Liver (tissue), 9 donors: Measurements from ENCODE around the gene CETN2. TPM values are rescaled to one million over a fixed set of nuclear protein-coding genes. Genes with fewer than 3 reads are reported as not detected.

ENCODE experiments used
- DNase-seq: peaks from one replicate; pipeline ENCODE4 v3.0.0-alpha.2; 2017; ENCODE audit warnings: low spot score
- H3K27ac ChIP-seq, 2 donors: one replicate each; pipeline ENCODE4 v1.7.0; 2013; ENCODE audit warnings: inconsistent platforms in 2 of 2, low read length in 2 of 2, control low read depth in 1 of 2, low read depth in 1 of 2, mild to moderate bottlenecking in 1 of 2
- H3K27me3 ChIP-seq, 4 donors: one replicate each; pipeline versions ENCODE4 v1.6.1 to v1.7.0; 2013; ENCODE audit warnings: low read length in 3 of 4, inconsistent platforms in 1 of 4, mild to moderate bottlenecking in 1 of 4, moderate library complexity in 1 of 4; ENCODE audit not compliant: control insufficient read depth in 4 of 4, insufficient read depth in 4 of 4
- H3K36me3 ChIP-seq, 4 donors: one replicate each; pipeline versions ENCODE4 v1.6.1 to v1.7.0; 2013; ENCODE audit warnings: low read length in 3 of 4, mild to moderate bottlenecking in 3 of 4, low read depth in 1 of 4, moderate library complexity in 1 of 4; ENCODE audit not compliant: control insufficient read depth in 4 of 4, insufficient read depth in 3 of 4
- H3K4me1 ChIP-seq, 4 donors: one replicate each; pipeline versions ENCODE4 v1.6.1 to v1.7.0; 2013; ENCODE audit warnings: low read length in 3 of 4, mild to moderate bottlenecking in 3 of 4, moderate library complexity in 1 of 4; ENCODE audit not compliant: control insufficient read depth in 4 of 4, insufficient read depth in 4 of 4
- H3K4me3 ChIP-seq, 3 donors: one replicate each; pipeline versions ENCODE4 v1.6.1 to v1.7.0; 2013; ENCODE audit warnings: low read length in 3 of 3, control low read depth in 1 of 3, low read depth in 1 of 3, mild to moderate bottlenecking in 1 of 3
- H3K9ac ChIP-seq, 2 donors: one replicate each; pipeline ENCODE4 v1.7.0; 2013; ENCODE audit warnings: low read length in 2 of 2, mild to moderate bottlenecking in 2 of 2, moderate library complexity in 2 of 2, control low read depth in 1 of 2, low read depth in 1 of 2
- H3K9me3 ChIP-seq, 4 donors: one replicate each; pipeline versions ENCODE4 v1.6.1 to v1.7.0; 2013; ENCODE audit warnings: low read length in 3 of 4; ENCODE audit not compliant: control insufficient read depth in 4 of 4
- EGR1 ChIP-seq, 2 donors: IDR thresholded peaks; 2 replicates each; pipeline ENCODE4 v1.6.1; 2016 to 2018; ENCODE audit warnings: antibody characterized with exemption in 2 of 2, low read depth in 2 of 2
- FOXA1 ChIP-seq: IDR thresholded peaks from 2 replicates; pipeline ENCODE4 v1.6.1; 2016; ENCODE audit warnings: antibody characterized with exemption
- FOXA2 ChIP-seq: IDR thresholded peaks from 2 replicates; pipeline ENCODE4 v1.6.1; 2016; ENCODE audit warnings: antibody characterized with exemption
- GABPA ChIP-seq, 2 donors: IDR thresholded peaks in 1 of 2; conservative IDR thresholded peaks in 1 of 2; 2 replicates each; pipeline ENCODE4 v1.6.1; 2016; ENCODE audit warnings: antibody characterized with exemption in 2 of 2, mild to moderate bottlenecking in 1 of 2, moderate library complexity in 1 of 2
- HNF4A ChIP-seq, 2 donors: conservative IDR thresholded peaks; 2 replicates each; pipeline ENCODE4 v1.6.1; 2016; ENCODE audit warnings: antibody characterized with exemption in 2 of 2, mild to moderate bottlenecking in 2 of 2
- HNF4G ChIP-seq: IDR thresholded peaks from 2 replicates; pipeline ENCODE4 v1.6.1; 2016; ENCODE audit warnings: antibody characterized with exemption
- JUND ChIP-seq, 2 donors: IDR thresholded peaks; 2 replicates each; pipeline ENCODE4 v1.6.1; 2016; ENCODE audit warnings: antibody characterized with exemption in 2 of 2
- NR2F2 ChIP-seq: IDR thresholded peaks from 2 replicates; pipeline ENCODE4 v1.6.1; 2016; ENCODE audit warnings: antibody characterized with exemption
- RAD21 ChIP-seq, 2 donors: IDR thresholded peaks; 2 replicates each; pipeline ENCODE4 v1.6.1; 2016; ENCODE audit warnings: antibody characterized with exemption in 2 of 2, mild to moderate bottlenecking in 2 of 2
- RXRA ChIP-seq, 2 donors: IDR thresholded peaks; 2 replicates each; pipeline ENCODE4 v1.6.1; 2017 to 2018; ENCODE audit warnings: antibody characterized with exemption in 2 of 2, mild to moderate bottlenecking in 1 of 2
- SP1 ChIP-seq: IDR thresholded peaks from 2 replicates; pipeline ENCODE4 v1.6.1; 2018; ENCODE audit warnings: antibody characterized with exemption, mild to moderate bottlenecking
- TAF1 ChIP-seq: conservative IDR thresholded peaks from 2 replicates; pipeline ENCODE4 v1.6.1; 2016; ENCODE audit warnings: antibody characterized with exemption, mild to moderate bottlenecking
- YY1 ChIP-seq: IDR thresholded peaks from 2 replicates; pipeline ENCODE4 v1.6.1; 2016; ENCODE audit warnings: antibody characterized with exemption, mild to moderate bottlenecking
- WGBS: extraction: QIAGEN DNeasy Blood & Tissue Kit; methylation state at CpG from one replicate; pipeline ENCODE4 v1.1.7; 2013; 5-methylcytosine and 5-hydroxymethylcytosine counted together
- polyA plus RNA-seq, 2 donors: library from polyadenylated mRNA; stranded (reverse) in 1 of 2; unstranded in 1 of 2; fragments of 200-250 nt in 1 of 2; fragments of >200 nt in 1 of 2; fragmentation: Nextera tagmentation in 1 of 2; extraction: Ambion mirVana in 1 of 2; gene quantifications; one replicate each; pipeline versions ENCODE4 v1.2.1 to v1.2.3, GENCODE V29; 2013 to 2015
- total RNA-seq, 2 donors: library from RNA; depleted of rRNA; stranded (reverse); fragments of >200 nt; gene quantifications; one replicate each; pipeline ENCODE4 v1.2.3, GENCODE V29; 2014
- TF ChIP-seq, protein P1 (sequence below): IDR thresholded peaks from 2 replicates; pipeline ENCODE4 v1.6.1; 2016; ENCODE audit warnings: antibody characterized with exemption, mild to moderate bottlenecking
- TF ChIP-seq, protein P2 (sequence below): IDR thresholded peaks from 2 replicates; pipeline ENCODE4 v1.6.1; 2016; ENCODE audit warnings: antibody characterized with exemption
- TF ChIP-seq, protein P3 (sequence below): fragments of 150-350 bp; IDR thresholded peaks from 2 replicates; pipeline ENCODE4 v1.5.1; 2017; ENCODE audit warnings: improper control_type of control experiment, low read depth, low read length; ENCODE audit not compliant: missing input control
- TF ChIP-seq, protein P4 (sequence below): IDR thresholded peaks from 2 replicates; pipeline ENCODE4 v1.6.1; 2016; ENCODE audit warnings: antibody characterized with exemption
- TF ChIP-seq, protein P5 (sequence below): IDR thresholded peaks from 2 replicates; pipeline ENCODE4 v1.6.1; 2016; ENCODE audit warnings: antibody characterized with exemption
- donor health status: healthy.
- donor health status: healthy.
- donor health status: healthy.
- donor health status: healthy.
- donor health status: healthy.

Gene CETN2
- total and polyA plus RNA-seq, 4 donors = 10.1 to 24.3 (median 13.7) TPM

DNA sequence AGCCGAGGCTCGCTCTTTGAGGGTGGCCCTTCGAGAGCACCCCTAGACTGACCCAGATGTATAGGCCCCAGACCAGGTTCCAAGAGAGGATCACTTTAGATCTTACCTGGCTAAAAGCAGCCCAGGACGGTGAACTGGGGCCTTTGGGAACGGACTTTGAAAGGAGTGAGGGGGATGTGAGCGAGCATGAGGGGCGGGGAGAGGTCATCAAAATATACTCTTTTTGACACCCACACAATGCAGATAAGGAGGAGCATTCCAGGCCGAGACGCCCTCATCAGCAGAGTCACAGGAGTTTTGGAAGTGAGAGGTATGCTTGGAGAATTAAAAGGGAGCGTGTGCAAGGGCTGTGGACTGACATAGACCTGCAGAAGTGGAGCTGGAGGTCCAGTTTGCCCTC lies 834 bp upstream of the CETN2 start:
- WGBS = 3% methylated on average over 10 of the region's 10 CpGs
- TF ChIP-seq NR2F2 (no peak), TAF1 (no peak), SP1 (no peak), RAD21 (IDR thresholded peaks at IDR 0.05) (no peak), HNF4G (no peak), EGR1 (IDR thresholded peaks at IDR 0.05; ENCODE audit: low read depth in 2 of 2) (no peak), HNF4A (conservative IDR thresholded peaks at IDR 0.05) (no peak), RXRA (IDR thresholded peaks at IDR 0.05) (no peak), FOXA2 (no peak), GABPA (IDR thresholded peaks at IDR 0.05 in 1 of 2, conservative IDR thresholded peaks at IDR 0.05 in 1 of 2) (no peak), JUND (IDR thresholded peaks at IDR 0.05) (no peak), FOXA1 (no peak), YY1 (no peak)
- TF ChIP-seq, protein P1, sequence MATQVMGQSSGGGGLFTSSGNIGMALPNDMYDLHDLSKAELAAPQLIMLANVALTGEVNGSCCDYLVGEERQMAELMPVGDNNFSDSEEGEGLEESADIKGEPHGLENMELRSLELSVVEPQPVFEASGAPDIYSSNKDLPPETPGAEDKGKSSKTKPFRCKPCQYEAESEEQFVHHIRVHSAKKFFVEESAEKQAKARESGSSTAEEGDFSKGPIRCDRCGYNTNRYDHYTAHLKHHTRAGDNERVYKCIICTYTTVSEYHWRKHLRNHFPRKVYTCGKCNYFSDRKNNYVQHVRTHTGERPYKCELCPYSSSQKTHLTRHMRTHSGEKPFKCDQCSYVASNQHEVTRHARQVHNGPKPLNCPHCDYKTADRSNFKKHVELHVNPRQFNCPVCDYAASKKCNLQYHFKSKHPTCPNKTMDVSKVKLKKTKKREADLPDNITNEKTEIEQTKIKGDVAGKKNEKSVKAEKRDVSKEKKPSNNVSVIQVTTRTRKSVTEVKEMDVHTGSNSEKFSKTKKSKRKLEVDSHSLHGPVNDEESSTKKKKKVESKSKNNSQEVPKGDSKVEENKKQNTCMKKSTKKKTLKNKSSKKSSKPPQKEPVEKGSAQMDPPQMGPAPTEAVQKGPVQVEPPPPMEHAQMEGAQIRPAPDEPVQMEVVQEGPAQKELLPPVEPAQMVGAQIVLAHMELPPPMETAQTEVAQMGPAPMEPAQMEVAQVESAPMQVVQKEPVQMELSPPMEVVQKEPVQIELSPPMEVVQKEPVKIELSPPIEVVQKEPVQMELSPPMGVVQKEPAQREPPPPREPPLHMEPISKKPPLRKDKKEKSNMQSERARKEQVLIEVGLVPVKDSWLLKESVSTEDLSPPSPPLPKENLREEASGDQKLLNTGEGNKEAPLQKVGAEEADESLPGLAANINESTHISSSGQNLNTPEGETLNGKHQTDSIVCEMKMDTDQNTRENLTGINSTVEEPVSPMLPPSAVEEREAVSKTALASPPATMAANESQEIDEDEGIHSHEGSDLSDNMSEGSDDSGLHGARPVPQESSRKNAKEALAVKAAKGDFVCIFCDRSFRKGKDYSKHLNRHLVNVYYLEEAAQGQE = no peak
- TF ChIP-seq, protein P2, sequence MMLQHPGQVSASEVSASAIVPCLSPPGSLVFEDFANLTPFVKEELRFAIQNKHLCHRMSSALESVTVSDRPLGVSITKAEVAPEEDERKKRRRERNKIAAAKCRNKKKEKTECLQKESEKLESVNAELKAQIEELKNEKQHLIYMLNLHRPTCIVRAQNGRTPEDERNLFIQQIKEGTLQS = no peak
- TF ChIP-seq, protein P3, sequence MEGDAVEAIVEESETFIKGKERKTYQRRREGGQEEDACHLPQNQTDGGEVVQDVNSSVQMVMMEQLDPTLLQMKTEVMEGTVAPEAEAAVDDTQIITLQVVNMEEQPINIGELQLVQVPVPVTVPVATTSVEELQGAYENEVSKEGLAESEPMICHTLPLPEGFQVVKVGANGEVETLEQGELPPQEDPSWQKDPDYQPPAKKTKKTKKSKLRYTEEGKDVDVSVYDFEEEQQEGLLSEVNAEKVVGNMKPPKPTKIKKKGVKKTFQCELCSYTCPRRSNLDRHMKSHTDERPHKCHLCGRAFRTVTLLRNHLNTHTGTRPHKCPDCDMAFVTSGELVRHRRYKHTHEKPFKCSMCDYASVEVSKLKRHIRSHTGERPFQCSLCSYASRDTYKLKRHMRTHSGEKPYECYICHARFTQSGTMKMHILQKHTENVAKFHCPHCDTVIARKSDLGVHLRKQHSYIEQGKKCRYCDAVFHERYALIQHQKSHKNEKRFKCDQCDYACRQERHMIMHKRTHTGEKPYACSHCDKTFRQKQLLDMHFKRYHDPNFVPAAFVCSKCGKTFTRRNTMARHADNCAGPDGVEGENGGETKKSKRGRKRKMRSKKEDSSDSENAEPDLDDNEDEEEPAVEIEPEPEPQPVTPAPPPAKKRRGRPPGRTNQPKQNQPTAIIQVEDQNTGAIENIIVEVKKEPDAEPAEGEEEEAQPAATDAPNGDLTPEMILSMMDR = no peak
- TF ChIP-seq, protein P4, sequence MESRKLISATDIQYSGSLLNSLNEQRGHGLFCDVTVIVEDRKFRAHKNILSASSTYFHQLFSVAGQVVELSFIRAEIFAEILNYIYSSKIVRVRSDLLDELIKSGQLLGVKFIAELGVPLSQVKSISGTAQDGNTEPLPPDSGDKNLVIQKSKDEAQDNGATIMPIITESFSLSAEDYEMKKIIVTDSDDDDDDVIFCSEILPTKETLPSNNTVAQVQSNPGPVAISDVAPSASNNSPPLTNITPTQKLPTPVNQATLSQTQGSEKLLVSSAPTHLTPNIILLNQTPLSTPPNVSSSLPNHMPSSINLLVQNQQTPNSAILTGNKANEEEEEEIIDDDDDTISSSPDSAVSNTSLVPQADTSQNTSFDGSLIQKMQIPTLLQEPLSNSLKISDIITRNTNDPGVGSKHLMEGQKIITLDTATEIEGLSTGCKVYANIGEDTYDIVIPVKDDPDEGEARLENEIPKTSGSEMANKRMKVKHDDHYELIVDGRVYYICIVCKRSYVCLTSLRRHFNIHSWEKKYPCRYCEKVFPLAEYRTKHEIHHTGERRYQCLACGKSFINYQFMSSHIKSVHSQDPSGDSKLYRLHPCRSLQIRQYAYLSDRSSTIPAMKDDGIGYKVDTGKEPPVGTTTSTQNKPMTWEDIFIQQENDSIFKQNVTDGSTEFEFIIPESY = no peak
- TF ChIP-seq, protein P5, sequence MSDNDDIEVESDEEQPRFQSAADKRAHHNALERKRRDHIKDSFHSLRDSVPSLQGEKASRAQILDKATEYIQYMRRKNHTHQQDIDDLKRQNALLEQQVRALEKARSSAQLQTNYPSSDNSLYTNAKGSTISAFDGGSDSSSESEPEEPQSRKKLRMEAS = no peak
- no peak for DNase-seq
- no peaks in the 10 kb centered on the region for H3K27me3 ChIP-seq
- peak overlapping the region; percentile 56 to 77 for H3K27ac ChIP-seq
- no peaks in the 10 kb centered on the region for H3K9me3 ChIP-seq
- H3K36me3 ChIP-seq = peaks cover 0 to 3% (median 1%) of the 10 kb centered on the region in 4 donors
- H3K9ac ChIP-seq = peak overlapping the region in 1 of 2 donors; percentile 89
- H3K4me3 ChIP-seq = peak overlapping the region; percentile 67 to 89 (median 78)
- peaks cover 4 to 35% (median 25%) of the 10 kb centered on the region in 4 donors for H3K4me1 ChIP-seq
